Lower leg skin (tissue), 4 donors: ENCODE results near the gene ONECUT2. TPM values are rescaled to one million over a fixed set of nuclear protein-coding genes. Genes with fewer than 3 reads are reported as not detected.
"Not testable (repeated sequence)": the region's sequence is repeated elsewhere in the genome, so short reads cannot be mapped to it uniquely, and the experiment has no call there.

Experiments used
- DNase-seq, 2 donors: peaks; one replicate each; pipeline ENCODE4 v3.0.0-alpha.2; 2019; ENCODE audit warnings: low spot score in 2 of 2
- H3K4me3 ChIP-seq: fragments of 200-600 bp; sonication (generic); 2 replicates; pipeline ENCODE4 v1.5.1; 2017; ENCODE audit warnings: mild to moderate bottlenecking, low read depth; ENCODE audit not compliant: poor library complexity, severe bottlenecking
- POLR2A ChIP-seq, 2 donors: fragments of 450-650 bp; IDR thresholded peaks; one replicate each; pipeline ENCODE4 v1.6.1; 2016 to 2017; ENCODE audit warnings: antibody characterized with exemption in 2 of 2, mild to moderate bottlenecking in 1 of 2, moderate library complexity in 1 of 2
- WGBS, 2 donors: methylation state at CpG; one replicate each; pipeline ENCODE4 v1.1.5; 2018; 5-methylcytosine and 5-hydroxymethylcytosine counted together
- intact Hi-C: fragments of 100-400 bp; cut with DNase I; formaldehyde crosslinking; loops from one replicate; pipeline ENCODE4 v1.15.0; 2023; ENCODE audit warnings: low total_unique reads
- total RNA-seq, 4 donors: library from RNA; depleted of rRNA; stranded (reverse); fragments of >200 nt; gene quantifications; one replicate each; pipeline ENCODE4 v1.1.0, GENCODE V29; 2016
- TF ChIP-seq, protein P1 (sequence below), 3 donors: fragments of 450-650 bp; IDR thresholded peaks; one replicate each; pipeline ENCODE4 v1.5.1; 2016; ENCODE audit warnings: antibody characterized with exemption in 3 of 3, mild to moderate bottlenecking in 3 of 3, moderate library complexity in 2 of 3

The ONECUT2 gene
- total RNA-seq, 4 donors from 2014 or later: 0.02 to 0.08 (median 0.06) TPM; not detected in 1

- TF ChIP-seq, protein P1, sequence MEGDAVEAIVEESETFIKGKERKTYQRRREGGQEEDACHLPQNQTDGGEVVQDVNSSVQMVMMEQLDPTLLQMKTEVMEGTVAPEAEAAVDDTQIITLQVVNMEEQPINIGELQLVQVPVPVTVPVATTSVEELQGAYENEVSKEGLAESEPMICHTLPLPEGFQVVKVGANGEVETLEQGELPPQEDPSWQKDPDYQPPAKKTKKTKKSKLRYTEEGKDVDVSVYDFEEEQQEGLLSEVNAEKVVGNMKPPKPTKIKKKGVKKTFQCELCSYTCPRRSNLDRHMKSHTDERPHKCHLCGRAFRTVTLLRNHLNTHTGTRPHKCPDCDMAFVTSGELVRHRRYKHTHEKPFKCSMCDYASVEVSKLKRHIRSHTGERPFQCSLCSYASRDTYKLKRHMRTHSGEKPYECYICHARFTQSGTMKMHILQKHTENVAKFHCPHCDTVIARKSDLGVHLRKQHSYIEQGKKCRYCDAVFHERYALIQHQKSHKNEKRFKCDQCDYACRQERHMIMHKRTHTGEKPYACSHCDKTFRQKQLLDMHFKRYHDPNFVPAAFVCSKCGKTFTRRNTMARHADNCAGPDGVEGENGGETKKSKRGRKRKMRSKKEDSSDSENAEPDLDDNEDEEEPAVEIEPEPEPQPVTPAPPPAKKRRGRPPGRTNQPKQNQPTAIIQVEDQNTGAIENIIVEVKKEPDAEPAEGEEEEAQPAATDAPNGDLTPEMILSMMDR (IDR thresholded peaks at IDR 0.05): no peak
- TF ChIP-seq POLR2A (IDR thresholded peaks at IDR 0.05): no peak
- H3K4me3 ChIP-seq: no peak overlapping the region
- intact Hi-C loops: no loop called here
- 69 to 78% methylated on average over 6 of the region's 7 CpGs for WGBS, 2 donors
- DNase-seq: peak in 1 of 2 donors; percentile 8
These were observed 84.7 kb downstream of the ONECUT2 start for GRCh38 chr18:57519668-57520424.

GRCh38 chr18:57522348-57522747, 87.2 kb downstream of the ONECUT2 start:
- DNase-seq, H3K4me3 ChIP-seq, intact Hi-C loops: not testable (repeated sequence)

DNA sequence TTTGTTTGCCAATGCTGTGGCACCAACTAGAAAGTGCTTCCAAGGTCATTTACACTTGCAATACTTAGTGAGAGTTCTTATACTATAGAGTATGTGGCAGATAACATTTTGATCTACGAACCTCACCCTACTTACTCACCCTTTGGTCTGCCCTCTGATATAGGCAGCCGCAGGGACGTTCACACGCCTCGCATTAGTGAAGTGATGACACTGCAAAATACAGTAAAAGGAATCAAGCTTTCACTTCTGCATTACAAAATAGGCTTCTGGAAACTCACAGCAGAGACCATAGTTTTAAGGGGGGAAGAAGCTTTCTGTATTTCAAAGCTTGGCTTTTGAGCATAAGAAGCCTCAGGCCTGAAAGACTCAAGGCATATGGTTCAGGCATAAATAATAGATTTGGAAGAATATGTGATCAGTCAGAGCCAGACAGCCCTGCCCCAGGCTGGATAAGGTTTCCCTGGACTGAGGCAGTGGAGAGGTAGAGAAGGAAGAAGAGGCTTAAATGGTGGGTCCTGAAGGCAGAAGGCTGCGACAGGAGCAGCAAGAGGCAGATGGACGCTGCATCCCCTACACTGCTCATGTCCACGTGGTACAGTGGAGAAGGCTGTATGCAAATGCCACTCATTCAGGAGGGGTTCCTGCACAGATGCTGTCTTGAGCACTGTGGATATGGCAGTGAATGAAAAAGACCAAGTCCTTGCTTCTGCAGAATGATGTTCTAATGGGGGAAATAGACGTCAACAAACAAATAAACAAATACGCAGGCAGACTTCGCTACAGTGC, 88.2 kb downstream of the ONECUT2 start:
- 71 to 78% methylated on average over 11 of the region's 11 CpGs for WGBS, 2 donors
- no peak for TF ChIP-seq POLR2A (IDR thresholded peaks at IDR 0.05)
- TF ChIP-seq, protein P1 (IDR thresholded peaks at IDR 0.05): no peak
- no peak overlapping the region for H3K4me3 ChIP-seq
- DNase-seq: peak in 1 of 2 donors; percentile 48
- intact Hi-C loops: no loop called here

DNA sequence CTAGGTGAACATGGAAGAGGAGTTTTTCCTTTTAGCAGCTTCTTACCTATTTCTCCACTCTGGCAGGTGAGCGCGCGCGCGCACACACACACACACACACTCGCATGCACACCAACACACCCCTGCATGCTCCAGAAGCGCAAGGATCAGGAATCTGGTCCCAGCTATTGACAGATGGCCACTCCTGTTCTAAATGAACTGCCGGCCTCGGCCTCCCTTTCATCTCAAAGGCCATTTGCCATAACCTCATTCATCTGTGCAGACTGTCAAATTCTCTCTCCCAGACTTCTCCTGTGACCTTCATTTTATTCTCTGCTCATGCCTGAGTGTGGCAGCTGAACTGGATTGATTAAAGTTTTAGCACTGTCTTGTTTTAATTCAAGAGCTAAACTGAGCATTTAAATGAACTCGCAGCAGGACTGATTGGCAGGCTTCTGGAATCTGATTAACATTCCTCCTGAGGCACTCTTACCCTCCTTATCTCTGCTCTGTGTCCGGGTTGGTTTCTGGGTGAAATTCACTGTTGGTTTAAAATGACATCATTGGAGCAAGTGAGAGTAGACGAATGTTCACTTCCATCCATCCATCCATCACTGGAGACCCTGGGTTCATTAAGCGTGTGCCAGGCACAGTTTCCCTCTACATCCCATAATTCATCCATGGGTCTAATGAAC, 92.5 kb downstream of the ONECUT2 start:
- WGBS, 2 donors: 59 to 72% methylated on average over 13 of the region's 13 CpGs
- TF ChIP-seq POLR2A (IDR thresholded peaks at IDR 0.05): no peak
- TF ChIP-seq, protein P1 (IDR thresholded peaks at IDR 0.05): no peak
- no peak overlapping the region for H3K4me3 ChIP-seq
- intact Hi-C loops: no loop called here
- DNase-seq: no peak

DNA sequence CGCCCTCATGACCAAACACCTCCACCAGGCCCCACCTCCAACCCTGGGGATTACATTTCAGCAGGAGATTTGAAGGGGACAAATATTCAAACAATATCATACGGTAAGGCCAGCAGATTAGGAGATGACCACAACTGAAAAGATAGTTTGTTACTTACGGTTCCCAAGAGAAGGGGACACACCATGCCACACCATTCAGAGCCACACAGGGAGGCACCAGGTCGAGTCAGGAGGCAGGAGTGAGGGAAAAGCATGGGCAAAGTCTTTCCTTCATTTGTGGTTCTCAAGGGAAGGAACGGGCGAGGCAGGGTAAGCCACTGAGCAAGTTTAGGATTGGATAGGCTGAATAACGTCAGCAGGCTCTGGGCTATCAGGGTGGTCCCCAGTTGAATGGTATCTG, 94.0 kb downstream of the ONECUT2 start:
- WGBS, 2 donors: 77 to 82% methylated on average over 7 of the region's 7 CpGs
- intact Hi-C loops: no loop called here
- TF ChIP-seq POLR2A (IDR thresholded peaks at IDR 0.05): no peak
- TF ChIP-seq, protein P1 (IDR thresholded peaks at IDR 0.05): no peak

More for the DNA sequence above, 94.0 kb downstream of the ONECUT2 start:
- H3K4me3 ChIP-seq: no peak overlapping the region
- DNase-seq: no peak
